ENCODE measurements around the gene WFIKKN1.

DNA sequence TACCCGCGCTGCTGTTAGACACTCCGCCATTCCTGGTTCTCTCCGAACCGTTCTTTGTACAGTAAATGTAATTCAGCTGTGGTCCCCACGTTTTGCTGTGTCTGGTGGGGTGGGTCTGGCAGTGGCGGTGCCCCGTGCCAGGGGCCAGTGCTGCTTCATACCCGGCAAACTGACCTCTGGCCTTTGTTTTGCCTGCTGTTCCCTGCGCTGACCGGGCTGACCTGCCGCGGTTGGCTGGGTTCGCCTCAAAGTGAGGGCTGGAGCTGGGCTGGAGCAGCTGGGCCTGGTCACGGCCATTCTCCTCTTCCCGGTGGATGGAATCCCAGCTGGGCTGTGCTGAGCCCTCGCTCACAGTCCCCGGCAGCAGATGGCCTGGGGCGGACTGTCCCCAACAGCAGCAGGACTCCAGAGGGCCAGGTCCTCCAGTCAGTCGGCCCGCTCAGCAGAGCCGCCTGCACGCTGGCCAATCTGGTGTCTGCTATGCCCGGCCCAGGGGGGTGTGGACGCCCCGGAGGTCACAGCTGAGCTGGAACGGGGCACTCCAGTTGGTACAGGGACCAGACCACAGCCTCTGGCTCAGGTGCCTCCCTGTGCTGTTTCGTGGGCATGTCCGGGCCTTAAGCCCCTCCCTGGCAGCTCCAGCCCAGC is 1.5 kb upstream of the WFIKKN1 start:
- no peak for TF ChIP-seq ZNF530 (tag by site-specific recombination; IDR thresholded peaks at IDR 0.05; ENCODE audit: low read depth)
- TF ChIP-seq, protein P1, sequence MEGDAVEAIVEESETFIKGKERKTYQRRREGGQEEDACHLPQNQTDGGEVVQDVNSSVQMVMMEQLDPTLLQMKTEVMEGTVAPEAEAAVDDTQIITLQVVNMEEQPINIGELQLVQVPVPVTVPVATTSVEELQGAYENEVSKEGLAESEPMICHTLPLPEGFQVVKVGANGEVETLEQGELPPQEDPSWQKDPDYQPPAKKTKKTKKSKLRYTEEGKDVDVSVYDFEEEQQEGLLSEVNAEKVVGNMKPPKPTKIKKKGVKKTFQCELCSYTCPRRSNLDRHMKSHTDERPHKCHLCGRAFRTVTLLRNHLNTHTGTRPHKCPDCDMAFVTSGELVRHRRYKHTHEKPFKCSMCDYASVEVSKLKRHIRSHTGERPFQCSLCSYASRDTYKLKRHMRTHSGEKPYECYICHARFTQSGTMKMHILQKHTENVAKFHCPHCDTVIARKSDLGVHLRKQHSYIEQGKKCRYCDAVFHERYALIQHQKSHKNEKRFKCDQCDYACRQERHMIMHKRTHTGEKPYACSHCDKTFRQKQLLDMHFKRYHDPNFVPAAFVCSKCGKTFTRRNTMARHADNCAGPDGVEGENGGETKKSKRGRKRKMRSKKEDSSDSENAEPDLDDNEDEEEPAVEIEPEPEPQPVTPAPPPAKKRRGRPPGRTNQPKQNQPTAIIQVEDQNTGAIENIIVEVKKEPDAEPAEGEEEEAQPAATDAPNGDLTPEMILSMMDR (tag by site-specific recombination; IDR thresholded peaks at IDR 0.05): no peak
- TF ChIP-seq ZNF426 (tag by site-specific recombination; IDR thresholded peaks at IDR 0.05): no peak
- no peak for TF ChIP-seq GLIS1 (tag by site-specific recombination; IDR thresholded peaks at IDR 0.05)
- no peak for TF ChIP-seq KLF1 (tag by site-specific recombination; IDR thresholded peaks at IDR 0.05)
- TF ChIP-seq, protein P2, sequence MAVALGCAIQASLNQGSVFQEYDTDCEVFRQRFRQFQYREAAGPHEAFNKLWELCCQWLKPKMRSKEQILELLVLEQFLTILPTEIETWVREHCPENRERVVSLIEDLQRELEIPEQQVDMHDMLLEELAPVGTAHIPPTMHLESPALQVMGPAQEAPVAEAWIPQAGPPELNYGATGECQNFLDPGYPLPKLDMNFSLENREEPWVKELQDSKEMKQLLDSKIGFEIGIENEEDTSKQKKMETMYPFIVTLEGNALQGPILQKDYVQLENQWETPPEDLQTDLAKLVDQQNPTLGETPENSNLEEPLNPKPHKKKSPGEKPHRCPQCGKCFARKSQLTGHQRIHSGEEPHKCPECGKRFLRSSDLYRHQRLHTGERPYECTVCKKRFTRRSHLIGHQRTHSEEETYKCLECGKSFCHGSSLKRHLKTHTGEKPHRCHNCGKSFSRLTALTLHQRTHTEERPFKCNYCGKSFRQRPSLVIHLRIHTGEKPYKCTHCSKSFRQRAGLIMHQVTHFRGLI (tag by site-specific recombination; IDR thresholded peaks at IDR 0.05): no peak
- no peak for TF ChIP-seq ZNF433 (tag by site-specific recombination; IDR thresholded peaks at IDR 0.05; ENCODE audit: low read depth)

All from HEK293 (cell line).